HK-2 (cell line): ENCODE results near the gene EML4.
A peak's percentile ranks its signal among the peaks of the same experiment; 100 is the strongest.
"Not testable (repeated sequence)": the region's sequence is repeated elsewhere in the genome, so short reads cannot be mapped to it uniquely, and the experiment has no call there.

Source experiments
- DNase-seq: peaks from one replicate; pipeline ENCODE4 v3.0.0-alpha.2; 2018; ENCODE audit not compliant: unreplicated experiment

EML4 gene

GRCh38 chr2:42169100-42169873 is at the start of gene EML4:
Gene EML4, plus strand, starts transcription at chr2:42169353. Its CDS starts 259 bp downstream, at chr2:42169612.
- DNase-seq: peak; percentile 93

- DNase-seq: no peak
Observed at GRCh38 chr2:42123426-42123825, 45.7 kb upstream of the EML4 start.

- no peak for DNase-seq
Observed at GRCh38 chr2:42124011-42124785, 45.0 kb upstream of the EML4 start.

GRCh38 chr2:42125841-42126594 is 43.1 kb upstream of the EML4 start:
- no peak for DNase-seq

GRCh38 chr2:42126873-42127272 is 42.3 kb upstream of the EML4 start:
- DNase-seq: not testable (repeated sequence)

- DNase-seq: no peak
Observed at GRCh38 chr2:42127425-42128424, 41.4 kb upstream of the EML4 start.

- DNase-seq: no peak
Observed at GRCh38 chr2:42128721-42129486, 40.2 kb upstream of the EML4 start.

- DNase-seq: no peak
Observed at GRCh38 chr2:42129487-42129852, 39.7 kb upstream of the EML4 start.

- no peak for DNase-seq
Observed at GRCh38 chr2:42129947-42130346, 39.2 kb upstream of the EML4 start.

GRCh38 chr2:42130858-42131257 is 38.3 kb upstream of the EML4 start:
- not testable (repeated sequence) for DNase-seq

- no peak for DNase-seq
Observed at GRCh38 chr2:42132191-42132965, 36.8 kb upstream of the EML4 start.

GRCh38 chr2:42132966-42133641 is 36.0 kb upstream of the EML4 start:
- DNase-seq: peak; percentile 89

- DNase-seq: no peak
Observed at GRCh38 chr2:42133771-42134195, 35.4 kb upstream of the EML4 start.

- DNase-seq: not testable (repeated sequence)
Observed at GRCh38 chr2:42134401-42134932, 34.7 kb upstream of the EML4 start.

- no peak for DNase-seq
Observed at GRCh38 chr2:42135381-42136312, 33.5 kb upstream of the EML4 start.

- DNase-seq: no peak
Observed at GRCh38 chr2:42136782-42137124, 32.4 kb upstream of the EML4 start.

- no peak for DNase-seq
Observed at GRCh38 chr2:42137125-42137841, 31.9 kb upstream of the EML4 start.
